CD4-positive, alpha-beta T cell treated with Interleukin-6 at 100 ng/mL for 8 hours (primary cell): ENCODE measurements around the gene JUP.
"Not testable (repeated sequence)": the region's sequence is repeated elsewhere in the genome, so short reads cannot be mapped to it uniquely, and the experiment has no call there.

Experiments used
- DNase-seq: peaks from one replicate; pipeline ENCODE4 v3.0.0-alpha.2; 2020; ENCODE audit warnings: mixed read lengths, low spot score

The JUP gene

GRCh38 chr17:41781404-41782110, 5.0 kb downstream of the JUP start:
- DNase-seq: no peak

- no peak for DNase-seq
These were observed 6.6 kb downstream of the JUP start for GRCh38 chr17:41779954-41780353.

GRCh38 chr17:41777574-41778188, 8.8 kb downstream of the JUP start:
- no peak for DNase-seq

- DNase-seq: no peak
These were observed 9.3 kb downstream of the JUP start for GRCh38 chr17:41777157-41777573.

- not testable (repeated sequence) for DNase-seq
These were observed 10.1 kb downstream of the JUP start for GRCh38 chr17:41776262-41776900.

GRCh38 chr17:41775394-41776226, 10.9 kb downstream of the JUP start:
- no peak for DNase-seq

- no peak for DNase-seq
These were observed 12.7 kb downstream of the JUP start for GRCh38 chr17:41773731-41774193.

GRCh38 chr17:41773190-41773588, 13.3 kb downstream of the JUP start:
- DNase-seq: no peak

GRCh38 chr17:41772586-41773189, 13.8 kb downstream of the JUP start:
- no peak for DNase-seq

- DNase-seq: no peak
These were observed 14.3 kb downstream of the JUP start for GRCh38 chr17:41772218-41772585.

- DNase-seq: no peak
These were observed 14.9 kb downstream of the JUP start for GRCh38 chr17:41771389-41772206.

- DNase-seq: no peak
These were observed 16.5 kb downstream of the JUP start for GRCh38 chr17:41769985-41770384.

GRCh38 chr17:41769346-41769862, 17.1 kb downstream of the JUP start:
- DNase-seq: no peak

GRCh38 chr17:41768682-41769288, 17.7 kb downstream of the JUP start:
- DNase-seq: no peak

GRCh38 chr17:41767324-41768042, 19.0 kb downstream of the JUP start:
- DNase-seq: no peak

GRCh38 chr17:41766135-41766534, 20.4 kb downstream of the JUP start:
- DNase-seq: no peak

- no peak for DNase-seq
These were observed 23.2 kb downstream of the JUP start for GRCh38 chr17:41763327-41763726.

GRCh38 chr17:41762841-41763240, 23.7 kb downstream of the JUP start:
- DNase-seq: no peak

- DNase-seq: no peak
These were observed 24.1 kb downstream of the JUP start for GRCh38 chr17:41762391-41762790.

- DNase-seq: no peak
These were observed 25.6 kb downstream of the JUP start for GRCh38 chr17:41760878-41761277.
